HG02588 (cell line): ENCODE results near the gene CTNNB1.

Experiments used
- ATAC-seq: cut with Tn5 transposase; IDR thresholded peaks from one replicate; pipeline ENCODE4 v1.9.1; 2021; ENCODE audit warnings: mild to moderate bottlenecking, moderate library complexity; ENCODE audit not compliant: unreplicated experiment

Gene CTNNB1

GRCh38 chr3:41213588-41213987 lies 14.3 kb downstream of the CTNNB1 start:
- ATAC-seq: no peak

GRCh38 chr3:41216422-41216821 lies 17.1 kb downstream of the CTNNB1 start:
- ATAC-seq: no peak

DNA sequence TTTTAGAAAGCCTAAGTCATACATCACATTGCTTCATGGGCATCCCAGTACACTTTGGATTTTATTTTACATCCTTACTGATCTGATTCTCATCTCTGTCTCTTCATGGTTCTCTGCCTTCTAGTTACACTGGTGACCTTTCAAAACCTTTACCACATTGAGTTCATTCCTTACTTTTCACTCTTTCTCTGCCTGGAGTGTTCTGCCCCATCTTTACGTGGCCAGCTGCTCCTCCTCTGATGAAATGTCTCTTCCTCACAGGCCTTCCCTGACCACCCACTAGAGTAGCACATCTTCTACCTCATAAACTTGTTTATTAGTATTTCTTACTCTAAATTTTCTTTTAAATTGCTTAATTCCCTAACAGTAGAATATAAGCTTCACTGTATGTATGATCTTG lies 17.7 kb downstream of the CTNNB1 start:
- no peak for ATAC-seq

GRCh38 chr3:41219424-41219823 lies 20.1 kb downstream of the CTNNB1 start:
- no peak for ATAC-seq

- no peak for ATAC-seq
Measured at GRCh38 chr3:41220906-41221677, 21.8 kb downstream of the CTNNB1 start.

GRCh38 chr3:41222012-41222411 lies 22.7 kb downstream of the CTNNB1 start:
- ATAC-seq: no peak

DNA sequence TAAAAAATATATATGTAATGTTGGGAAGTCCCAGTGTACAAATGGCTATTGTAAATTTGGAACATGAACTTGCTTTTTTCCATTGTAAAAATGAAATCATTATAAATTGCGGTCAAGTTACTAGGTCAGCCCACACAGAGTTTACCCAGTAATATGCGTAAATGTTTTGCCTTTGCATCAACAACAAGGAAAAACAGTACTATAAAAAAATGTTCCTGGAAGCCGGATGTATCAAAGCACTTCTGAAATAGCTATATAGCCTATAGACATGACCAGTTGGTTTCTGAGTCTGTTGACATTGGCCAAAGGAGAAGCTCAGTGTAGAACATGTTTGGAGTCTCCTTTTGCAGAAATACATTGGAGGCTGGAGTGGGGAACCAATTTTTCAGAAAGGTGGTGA lies 23.2 kb downstream of the CTNNB1 start:
- no peak for ATAC-seq

GRCh38 chr3:41223078-41223477 lies 23.8 kb downstream of the CTNNB1 start:
- ATAC-seq: no peak

DNA sequence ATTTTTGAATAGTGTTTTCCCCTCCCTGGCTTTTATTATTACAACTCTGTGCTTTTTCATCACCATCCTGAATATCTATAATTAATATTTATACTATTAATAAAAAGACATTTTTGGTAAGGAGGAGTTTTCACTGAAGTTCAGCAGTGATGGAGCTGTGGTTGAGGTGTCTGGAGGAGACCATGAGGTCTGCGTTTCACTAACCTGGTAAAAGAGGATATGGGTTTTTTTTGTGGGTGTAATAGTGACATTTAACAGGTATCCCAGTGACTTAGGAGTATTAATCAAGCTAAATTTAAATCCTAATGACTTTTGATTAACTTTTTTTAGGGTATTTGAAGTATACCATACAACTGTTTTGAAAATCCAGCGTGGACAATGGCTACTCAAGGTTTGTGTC lies 24.4 kb downstream of the CTNNB1 start:
- no peak for ATAC-seq

- no peak for ATAC-seq
Measured at GRCh38 chr3:41224120-41224806, 25.0 kb downstream of the CTNNB1 start.

DNA sequence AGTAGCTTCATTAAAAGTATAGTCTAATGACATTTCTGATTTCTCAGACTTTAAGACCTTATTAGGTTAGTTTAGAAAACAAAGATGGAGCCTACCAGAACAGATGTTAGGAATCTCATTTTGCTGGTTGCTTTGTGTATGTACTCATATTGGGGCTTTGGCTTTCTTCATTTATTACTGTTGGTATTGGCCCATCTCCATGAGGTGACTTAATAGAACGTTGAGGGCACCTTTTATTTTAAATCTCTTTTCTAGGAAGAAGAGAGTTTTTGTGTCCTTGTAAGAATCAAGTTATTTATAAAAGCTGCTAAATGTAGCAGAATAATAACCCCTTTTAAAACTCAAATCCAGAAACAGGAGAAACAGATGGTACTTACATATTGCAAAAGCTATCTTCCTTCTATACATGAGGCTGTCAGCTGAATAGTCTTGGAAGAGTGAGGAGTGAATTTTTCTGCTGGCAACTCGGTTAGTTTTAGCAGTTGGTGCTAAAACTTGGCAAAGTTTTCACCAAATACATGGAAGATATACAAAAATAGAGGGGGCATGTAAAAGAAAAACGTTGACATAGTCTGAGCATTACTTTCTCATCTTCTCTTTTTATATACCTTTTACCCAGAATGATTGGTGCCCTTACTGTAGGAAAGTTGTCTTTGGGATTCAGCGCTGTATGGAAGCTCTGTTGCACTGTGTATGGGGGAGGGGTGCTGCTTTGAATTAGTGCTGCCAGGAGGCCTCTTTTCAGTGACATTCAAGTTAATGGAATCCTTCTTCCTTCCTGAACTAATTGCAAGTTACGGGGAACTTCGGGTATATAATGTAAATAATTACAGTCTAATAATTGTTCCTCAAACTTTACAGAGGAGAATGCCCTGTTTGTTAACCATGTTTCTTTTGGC lies 35.8 kb downstream of the CTNNB1 start:
- no peak for ATAC-seq

GRCh38 chr3:41236228-41236627 lies 36.9 kb downstream of the CTNNB1 start:
- ATAC-seq: no peak

DNA sequence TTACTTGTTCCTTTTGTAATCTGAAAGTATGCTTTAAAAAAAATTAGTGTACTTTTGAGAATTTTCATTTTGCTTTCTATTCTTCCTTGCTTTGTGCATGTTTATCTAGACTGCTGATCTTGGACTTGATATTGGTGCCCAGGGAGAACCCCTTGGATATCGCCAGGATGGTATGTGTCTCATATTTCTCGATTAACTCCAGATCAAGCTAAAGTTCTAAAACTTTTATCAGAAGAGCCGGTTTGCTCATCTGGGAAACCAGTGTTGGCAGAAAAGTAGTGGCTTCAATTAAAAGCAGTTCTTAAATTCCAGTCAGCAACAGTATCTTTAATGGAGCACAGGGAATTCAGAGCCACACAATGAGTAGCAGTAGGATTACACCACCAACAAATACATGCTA lies 38.6 kb downstream of the CTNNB1 start:
- ATAC-seq: no peak

DNA sequence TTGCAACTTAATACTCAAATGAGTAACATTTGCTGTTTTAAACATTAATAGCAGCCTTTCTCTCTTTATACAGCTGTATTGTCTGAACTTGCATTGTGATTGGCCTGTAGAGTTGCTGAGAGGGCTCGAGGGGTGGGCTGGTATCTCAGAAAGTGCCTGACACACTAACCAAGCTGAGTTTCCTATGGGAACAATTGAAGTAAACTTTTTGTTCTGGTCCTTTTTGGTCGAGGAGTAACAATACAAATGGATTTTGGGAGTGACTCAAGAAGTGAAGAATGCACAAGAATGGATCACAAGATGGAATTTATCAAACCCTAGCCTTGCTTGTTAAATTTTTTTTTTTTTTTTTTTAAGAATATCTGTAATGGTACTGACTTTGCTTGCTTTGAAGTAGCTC lies 40.3 kb downstream of the CTNNB1 start:
- no peak for ATAC-seq

GRCh38 chr3:41241161-41241560 lies 41.9 kb downstream of the CTNNB1 start:
- ATAC-seq: no peak

DNA sequence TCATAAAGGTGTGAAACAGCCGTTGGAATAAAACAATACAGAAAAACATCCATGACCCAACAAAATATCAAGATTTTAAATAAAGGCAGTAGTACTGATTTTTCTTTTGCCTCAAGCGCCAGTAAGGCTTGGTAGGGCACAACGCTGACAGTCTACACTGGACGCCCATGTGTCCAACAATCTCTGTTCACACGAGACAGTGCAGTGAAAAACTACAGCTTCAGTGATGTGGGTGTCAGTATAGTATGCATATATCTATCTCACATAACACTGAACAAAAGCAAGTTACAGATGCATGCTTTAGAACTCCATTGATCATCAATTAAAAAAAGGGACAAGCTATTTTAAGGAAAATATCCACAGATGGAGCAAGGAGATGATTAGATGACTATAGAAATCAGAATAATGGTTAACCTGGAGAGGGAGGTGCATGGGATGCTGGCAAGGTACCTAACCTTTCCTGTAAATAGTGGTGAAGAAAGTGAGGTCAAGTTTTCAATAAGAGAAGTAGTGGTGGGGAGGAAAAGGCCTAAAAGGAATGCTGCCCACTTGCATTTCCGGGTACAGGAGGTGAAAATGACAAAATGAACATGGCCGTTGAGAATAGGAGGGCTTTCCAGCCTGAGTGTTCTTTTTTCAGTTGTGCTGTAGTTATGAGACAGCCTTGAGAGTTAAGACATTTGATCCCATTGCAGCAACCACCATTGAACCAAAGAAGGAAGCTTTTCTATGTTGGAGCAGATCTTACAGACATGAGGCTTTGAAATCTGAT lies 42.7 kb downstream of the CTNNB1 start:
- ATAC-seq: no peak

- ATAC-seq: no peak
Measured at GRCh38 chr3:41243183-41243582, 43.9 kb downstream of the CTNNB1 start.

DNA sequence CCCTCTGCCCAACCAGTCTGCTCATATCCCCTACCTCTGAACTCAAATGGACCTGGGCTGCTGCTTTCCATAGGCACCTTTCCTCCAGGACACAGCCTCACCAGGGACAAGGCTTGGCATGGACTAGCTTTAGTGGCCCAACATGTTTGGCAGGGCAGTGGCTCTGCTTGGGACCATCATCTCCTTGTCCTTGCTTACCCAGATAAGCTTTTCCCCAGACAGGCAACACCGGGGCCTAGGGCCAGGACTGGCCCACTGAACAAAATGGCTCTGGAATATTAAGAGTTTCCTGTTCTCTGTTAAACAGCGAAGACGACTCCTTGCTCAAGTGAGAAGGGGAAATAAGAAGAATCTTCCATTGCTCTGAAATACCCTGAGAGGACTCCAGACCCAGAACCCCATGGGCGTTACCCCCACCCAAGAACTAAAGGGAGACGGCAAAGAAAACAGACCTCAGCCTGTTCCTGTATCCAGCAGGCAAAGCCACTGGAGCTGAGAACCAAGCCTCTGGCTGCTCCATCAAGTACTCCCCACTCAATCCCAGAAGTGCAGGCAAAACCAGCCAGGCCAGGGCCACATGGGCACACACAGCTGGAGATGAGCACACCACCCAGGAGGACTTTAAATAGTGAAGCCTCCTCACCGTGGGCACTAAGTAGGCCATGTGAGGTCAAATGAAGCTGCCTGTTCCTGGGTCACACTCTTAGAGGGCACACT lies 45.5 kb downstream of the CTNNB1 start:
- ATAC-seq: no peak

DNA sequence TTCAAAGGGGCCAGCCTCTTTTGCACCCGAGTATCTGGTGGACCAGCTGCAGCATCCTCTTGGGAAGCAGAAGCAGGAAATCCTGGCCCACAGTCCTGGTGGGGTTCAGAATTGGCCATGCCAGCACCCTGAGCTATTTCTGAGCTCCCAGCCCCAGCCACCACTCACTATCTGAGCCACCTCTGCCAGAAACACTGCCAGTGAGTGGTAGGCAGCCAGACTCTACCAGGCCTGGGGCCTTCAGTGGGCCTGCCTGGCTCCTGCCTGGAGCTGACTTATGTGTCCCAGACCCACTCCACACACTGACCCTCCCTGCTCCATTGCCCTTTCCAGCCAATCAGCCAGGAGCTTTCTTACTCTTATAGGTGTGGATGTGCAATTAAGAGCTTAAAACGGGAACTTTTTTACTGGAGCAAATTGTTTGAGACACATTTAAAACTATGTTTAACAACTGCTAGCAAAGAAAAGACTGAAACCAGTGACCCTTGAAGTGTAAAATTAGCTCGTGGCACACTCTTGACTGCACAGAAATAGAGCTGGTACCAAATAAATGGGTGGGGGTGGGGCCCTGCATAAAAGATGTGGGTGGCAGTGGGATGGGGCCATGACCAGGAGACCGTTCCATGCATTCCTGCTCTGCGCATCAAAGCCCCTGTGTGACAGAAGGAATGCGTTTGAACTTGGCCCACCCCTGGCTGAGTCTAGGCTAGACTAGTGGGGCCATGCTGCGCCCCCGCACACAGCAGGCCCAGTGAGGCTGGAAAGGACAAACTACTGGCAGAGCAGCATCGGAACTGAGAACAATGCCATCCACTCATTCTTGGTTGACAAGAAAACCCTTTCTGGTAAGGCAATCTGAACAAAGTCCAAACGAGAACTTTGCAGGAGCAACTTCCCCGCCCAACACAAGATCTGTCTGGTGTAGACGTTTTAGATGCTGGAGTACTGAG lies 48.0 kb downstream of the CTNNB1 start:
- no peak for ATAC-seq
